Measurements from ENCODE around the gene DLAT. TPM values are rescaled to one million over a fixed set of nuclear protein-coding genes. Genes with fewer than 3 reads are reported as not detected.
A peak's percentile ranks its signal among the peaks of the same experiment; 100 is the strongest.

Gene DLAT
- 24.5 and 27.4 TPM in 2 replicates for total RNA-seq

GRCh38 chr11:112024773-112025678 is at the start of gene DLAT:
TSS of gene DLAT (plus strand) at chr11:112025408. CDS start at chr11:112025473, 65 bp downstream.
- H3K36me3 ChIP-seq (ENCODE audit: control insufficient read depth, insufficient read depth, low read length), result peaks cover 9% of the 10 kb centered on the region
- peak; percentile 64 for DNase-seq (ENCODE audit: low read depth)
- TF ChIP-seq, protein P1, sequence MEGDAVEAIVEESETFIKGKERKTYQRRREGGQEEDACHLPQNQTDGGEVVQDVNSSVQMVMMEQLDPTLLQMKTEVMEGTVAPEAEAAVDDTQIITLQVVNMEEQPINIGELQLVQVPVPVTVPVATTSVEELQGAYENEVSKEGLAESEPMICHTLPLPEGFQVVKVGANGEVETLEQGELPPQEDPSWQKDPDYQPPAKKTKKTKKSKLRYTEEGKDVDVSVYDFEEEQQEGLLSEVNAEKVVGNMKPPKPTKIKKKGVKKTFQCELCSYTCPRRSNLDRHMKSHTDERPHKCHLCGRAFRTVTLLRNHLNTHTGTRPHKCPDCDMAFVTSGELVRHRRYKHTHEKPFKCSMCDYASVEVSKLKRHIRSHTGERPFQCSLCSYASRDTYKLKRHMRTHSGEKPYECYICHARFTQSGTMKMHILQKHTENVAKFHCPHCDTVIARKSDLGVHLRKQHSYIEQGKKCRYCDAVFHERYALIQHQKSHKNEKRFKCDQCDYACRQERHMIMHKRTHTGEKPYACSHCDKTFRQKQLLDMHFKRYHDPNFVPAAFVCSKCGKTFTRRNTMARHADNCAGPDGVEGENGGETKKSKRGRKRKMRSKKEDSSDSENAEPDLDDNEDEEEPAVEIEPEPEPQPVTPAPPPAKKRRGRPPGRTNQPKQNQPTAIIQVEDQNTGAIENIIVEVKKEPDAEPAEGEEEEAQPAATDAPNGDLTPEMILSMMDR (IDR thresholded peaks at IDR 0.05; ENCODE audit: insufficient read depth, low read length, severe bottlenecking), result no peak
- FAIRE-seq, result no peak
- H3K4me3 ChIP-seq (ENCODE audit: low read depth, low read length), result peak within 1 kb of the TSS; percentile 94
- no peaks in the 10 kb centered on the region for H3K27me3 ChIP-seq (ENCODE audit: control insufficient read depth, insufficient read depth, low read length)

DNA sequence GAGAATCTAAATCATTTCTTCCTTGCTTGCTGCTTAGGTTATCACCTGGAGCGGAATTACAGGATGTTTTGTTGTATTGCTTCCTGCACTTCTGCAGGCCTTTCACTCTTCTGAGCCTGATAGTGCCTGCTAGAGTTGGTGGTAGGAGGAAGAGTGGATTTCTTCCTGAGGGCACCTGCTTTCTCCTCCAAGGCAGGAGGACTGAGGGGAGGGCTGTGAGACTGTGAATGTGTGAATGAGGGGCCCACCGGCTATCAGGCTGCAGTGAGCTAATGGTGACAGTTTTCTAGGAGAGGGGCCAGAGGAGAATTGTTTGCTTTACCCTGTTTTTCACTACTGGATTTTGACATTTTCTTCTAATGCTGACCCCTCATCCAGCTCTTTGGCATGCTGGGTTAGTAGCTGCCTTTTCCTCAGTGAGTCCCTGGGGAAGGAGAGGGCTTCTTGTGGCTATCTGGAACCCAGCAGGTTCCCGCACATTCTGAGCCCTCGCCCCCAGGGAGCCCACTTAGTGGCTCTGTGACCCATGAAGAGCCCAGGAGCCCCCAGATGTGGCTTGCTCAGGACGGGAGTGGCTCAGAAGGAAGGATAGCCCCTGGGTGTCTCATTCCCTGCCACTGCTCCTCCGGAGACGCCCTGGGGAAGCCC is 49.0 kb upstream of the DLAT start:
- Histone ChIP-seq H3K4me3 (ENCODE audit: low read depth, low read length) (no peak overlapping the region), H3K27me3 (ENCODE audit: control insufficient read depth, insufficient read depth, low read length) (no peaks in the 10 kb centered on the region), H3K36me3 (ENCODE audit: control insufficient read depth, insufficient read depth, low read length) (no peaks in the 10 kb centered on the region)
- DNase-seq (ENCODE audit: low read depth) (no peak), FAIRE-seq (no peak)
- TF ChIP-seq, protein P1 (IDR thresholded peaks at IDR 0.05; ENCODE audit: insufficient read depth, low read length, severe bottlenecking), result no peak

DNA sequence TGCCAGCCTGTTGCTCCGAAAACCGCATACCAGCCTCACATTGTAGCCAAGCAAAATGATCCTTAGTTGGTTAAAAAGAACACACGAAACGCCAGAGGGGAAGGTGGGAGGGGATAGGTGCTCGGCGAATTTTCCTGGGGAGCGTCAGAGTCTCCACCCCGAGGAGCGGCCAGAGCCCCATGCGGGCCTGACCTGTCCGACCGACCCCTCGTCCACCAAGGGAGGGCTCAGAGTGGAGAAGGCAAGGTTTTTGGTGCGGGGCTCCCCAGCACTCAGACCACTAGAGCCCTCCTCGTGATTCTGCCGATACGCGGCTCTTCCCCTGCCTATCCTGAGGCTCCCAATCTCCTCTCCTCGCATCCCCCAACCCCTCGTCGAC is 48.5 kb upstream of the DLAT start:
- H3K4me3 ChIP-seq (ENCODE audit: low read depth, low read length), result peak overlapping the region; percentile 59
- H3K36me3 ChIP-seq (ENCODE audit: control insufficient read depth, insufficient read depth, low read length), result no peaks in the 10 kb centered on the region
- TF ChIP-seq, protein P1 (IDR thresholded peaks at IDR 0.05; ENCODE audit: insufficient read depth, low read length, severe bottlenecking), result no peak
- DNase-seq (ENCODE audit: low read depth) (peak; percentile 27), FAIRE-seq (no peak)
- H3K27me3 ChIP-seq (ENCODE audit: control insufficient read depth, insufficient read depth, low read length), result no peaks in the 10 kb centered on the region

- no peaks in the 10 kb centered on the region for H3K36me3 ChIP-seq (ENCODE audit: control insufficient read depth, insufficient read depth, low read length)
- no peaks in the 10 kb centered on the region for H3K27me3 ChIP-seq (ENCODE audit: control insufficient read depth, insufficient read depth, low read length)
- peak overlapping the region; percentile 59 for H3K4me3 ChIP-seq (ENCODE audit: low read depth, low read length)
- DNase-seq (ENCODE audit: low read depth) (no peak), FAIRE-seq (no peak)
- TF ChIP-seq, protein P1 (IDR thresholded peaks at IDR 0.05; ENCODE audit: insufficient read depth, low read length, severe bottlenecking), result no peak
Observed at GRCh38 chr11:111977146-111978027, 47.8 kb upstream of the DLAT start.

GRCh38 chr11:111978028-111978771 is 47.0 kb upstream of the DLAT start:
- no peak for FAIRE-seq
- TF ChIP-seq, protein P1 (IDR thresholded peaks at IDR 0.05; ENCODE audit: insufficient read depth, low read length, severe bottlenecking), result no peak
- peak; percentile 72 for DNase-seq (ENCODE audit: low read depth)

More at GRCh38 chr11:111978028-111978771, 47.0 kb upstream of the DLAT start:
- Histone ChIP-seq H3K4me3 (ENCODE audit: low read depth, low read length) (peak overlapping the region; percentile 59), H3K27me3 (ENCODE audit: control insufficient read depth, insufficient read depth, low read length) (no peaks in the 10 kb centered on the region), H3K36me3 (ENCODE audit: control insufficient read depth, insufficient read depth, low read length) (no peaks in the 10 kb centered on the region)

Measured in bronchial epithelial cell (primary cell).